Thyroid gland (tissue), 4 donors: ENCODE results near the gene ITPR2.
"Not testable (repeated sequence)": the region's sequence is repeated elsewhere in the genome, so short reads cannot be mapped to it uniquely, and the experiment has no call there.

Experiments
- CTCF ChIP-seq, 6 experiments: fragments of 200-600 bp in 3 of 6; fragments of 450-650 bp in 3 of 6; sonication (generic) in 3 of 6; IDR thresholded peaks; one replicate each; pipeline ENCODE4 v1.5.1; 2016 to 2019; ENCODE audit warnings: antibody characterized with exemption in 6 of 6, mild to moderate bottlenecking in 2 of 6, inconsistent platforms in 1 of 6, moderate library complexity in 1 of 6
- POLR2A ChIP-seq, 2 donors: fragments of 450-650 bp; IDR thresholded peaks; one replicate each; pipeline ENCODE4 v1.6.1; 2017; ENCODE audit warnings: antibody characterized with exemption in 2 of 2, mild to moderate bottlenecking in 2 of 2, moderate library complexity in 1 of 2

- TF ChIP-seq CTCF, POLR2A (IDR thresholded peaks at IDR 0.05): not testable (repeated sequence)
These were observed 399.3 kb downstream of the ITPR2 start for GRCh38 chr12:26433701-26434100.
